K562 (cell line): ENCODE data around the gene LIMS1. TPM values are rescaled to one million over a fixed set of nuclear protein-coding genes. Genes with fewer than 3 reads are reported as not detected.

Experiments used
- CBFA2T2 ChIP-seq: fragments of 450-650 bp; conservative IDR thresholded peaks from 2 replicates; pipeline ENCODE4 v1.6.1; 2017; ENCODE audit warnings: mild to moderate bottlenecking
- CCAR2 ChIP-seq: fragments of 200-400 bp; formaldehyde crosslinking; IDR thresholded peaks from 2 replicates; pipeline ENCODE4 v1.6.1; 2017; ENCODE audit warnings: mild to moderate bottlenecking, low read depth, low read length
- DIDO1 ChIP-seq: fragments of 450-650 bp; IDR thresholded peaks from 2 replicates; pipeline ENCODE4 v1.6.1; 2016; ENCODE audit warnings: low read depth, missing biosample characterization, missing genetic modification characterization
- DMBX1 ChIP-seq: fragments of 250-450 bp; sonication (Bioruptor Pico); IDR thresholded peaks from 2 replicates; pipeline ENCODE4 v1.8.0; 2022; ENCODE audit warnings: inconsistent platforms, mild to moderate bottlenecking, moderate library complexity, borderline replicate concordance
- ETV6 ChIP-seq, 3 experiments: fragments of 150-350 bp in 1 of 3; sonication (generic) in 1 of 3; formaldehyde crosslinking in 1 of 3; IDR thresholded peaks; 2 replicates each; pipeline versions ENCODE4 v1.6.1 to v1.8.0; 2014 to 2022; ENCODE audit warnings: borderline replicate concordance in 2 of 3, low read depth in 2 of 3, antibody characterized with exemption in 1 of 3, low read length in 1 of 3, mild to moderate bottlenecking in 1 of 3, missing genetic modification reagents in 1 of 3
- GABPB1 ChIP-seq: sonication (generic); formaldehyde crosslinking; IDR thresholded peaks from 2 replicates; pipeline ENCODE4 v1.8.0; 2022; ENCODE audit warnings: mild to moderate bottlenecking, missing genetic modification reagents
- GABPB2 ChIP-seq: fragments of 250-450 bp; sonication (Bioruptor Pico); conservative IDR thresholded peaks from 2 replicates; pipeline ENCODE4 v1.5.1; 2021; ENCODE audit warnings: mild to moderate bottlenecking
- JUND ChIP-seq, 2 experiments: IDR thresholded peaks; 2 replicates in 1 of 2; 3 replicates in 1 of 2; pipeline ENCODE4 v1.6.1; 2011; ENCODE audit warnings: borderline replicate concordance in 2 of 2, low read depth in 2 of 2, low read length in 2 of 2, improper control_type of control experiment in 1 of 2, missing biosample characterization in 1 of 2, missing genetic modification characterization in 1 of 2, missing genetic modification reagents in 1 of 2
- KAT8 ChIP-seq: fragments of 450-650 bp; IDR thresholded peaks from 2 replicates; pipeline ENCODE4 v1.6.1; 2016; ENCODE audit warnings: low read depth, mild to moderate bottlenecking
- KDM1A ChIP-seq, 2 experiments: fragments of 450-650 bp; IDR thresholded peaks; 2 replicates each; pipeline ENCODE4 v1.6.1; 2016; ENCODE audit warnings: mild to moderate bottlenecking in 2 of 2
- NCOR1 ChIP-seq: fragments of 450-650 bp; IDR thresholded peaks from 2 replicates; pipeline ENCODE4 v1.6.1; 2016; ENCODE audit warnings: mild to moderate bottlenecking, moderate library complexity
- POLR2AphosphoS2 ChIP-seq: IDR thresholded peaks from 2 replicates; pipeline ENCODE4 v1.6.1; 2012; ENCODE audit warnings: low read length, improper control_type of control experiment
- POLR2AphosphoS5 ChIP-seq: IDR thresholded peaks from 2 replicates; pipeline ENCODE4 v1.6.1; 2011; ENCODE audit warnings: mild to moderate bottlenecking, low read depth, low read length, moderate library complexity; ENCODE audit not compliant: control insufficient read depth, insufficient read depth
- POLR3G ChIP-seq: IDR thresholded peaks from 2 replicates; pipeline ENCODE4 v1.6.1; 2011; ENCODE audit not compliant: insufficient read length, insufficient replicate concordance; ENCODE audit errors: extremely low read depth
- RUNX1 ChIP-seq: sonication (generic); IDR thresholded peaks from 2 replicates; pipeline ENCODE4 v1.6.1; 2016; ENCODE audit warnings: antibody characterized with exemption, low read depth
- SMAD1 ChIP-seq: fragments of 150-350 bp; IDR thresholded peaks from 2 replicates; pipeline ENCODE4 v1.6.1; 2014; ENCODE audit warnings: low read length, low read depth; ENCODE audit not compliant: partially characterized antibody
- SMARCA5 ChIP-seq: fragments of 450-650 bp; IDR thresholded peaks from 2 replicates; pipeline ENCODE4 v1.6.1; 2016
- SMC3 ChIP-seq: conservative IDR thresholded peaks from 2 replicates; pipeline ENCODE4 v1.6.1; 2011; ENCODE audit warnings: low read depth, low read length, improper control_type of control experiment; ENCODE audit not compliant: insufficient read depth
- SP2 ChIP-seq: IDR thresholded peaks from 2 replicates; pipeline ENCODE4 v1.6.1; 2011; ENCODE audit warnings: mild to moderate bottlenecking, low read depth, low read length, moderate library complexity; ENCODE audit not compliant: poor library complexity, severe bottlenecking; ENCODE audit errors: extremely low read depth
- TEAD2 ChIP-seq: fragments of 450-650 bp; IDR thresholded peaks from 2 replicates; pipeline ENCODE4 v1.6.1; 2016; ENCODE audit warnings: missing genetic modification characterization, control low read depth, missing compliant biosample characterization
- TRIM28 ChIP-seq: fragments of 450-650 bp; IDR thresholded peaks from 2 replicates; pipeline ENCODE4 v1.6.1; 2017
- ZNF134 ChIP-seq: fragments of 250-450 bp; sonication (Bioruptor Pico); conservative IDR thresholded peaks from 2 replicates; pipeline ENCODE4 v1.4.0; 2020
- ZNF24 ChIP-seq: fragments of 450-650 bp; IDR thresholded peaks from 2 replicates; pipeline ENCODE4 v1.6.1; 2016
- ZNF785 ChIP-seq: fragments of 250-450 bp; sonication (Bioruptor Pico); IDR thresholded peaks from 2 replicates; pipeline ENCODE4 v1.4.0; 2020; ENCODE audit warnings: mild to moderate bottlenecking
- polyA plus RNA-seq, 8 experiments: library from polyadenylated mRNA; depleted of rRNA in 4 of 8; stranded (reverse) in 5 of 8; unstranded in 3 of 8; fragments of >200 nt; fragmentation: Nextera tagmentation in 2 of 8; fragmentation: Illumina TruSeq in 1 of 8; extraction: Ambion mirVana in 2 of 8; extraction: Trizol in 1 of 8; gene quantifications; 2 replicates each; pipeline versions ENCODE4 v1.2.1 to v1.2.3, GENCODE V29; 2011 to 2014; ENCODE audit warnings: inconsistent platforms in 1 of 8, missing spikeins in 1 of 8
- total RNA-seq, 7 experiments: library from RNA; depleted of rRNA in 6 of 7; stranded (reverse); fragments of >200 nt in 6 of 7; fragmentation: Illumina TruSeq in 2 of 7; extraction: Trizol in 2 of 7; gene quantifications; 2 replicates each; pipeline versions ENCODE4 v1.2.1 to v1.2.3, GENCODE V29; 2011 to 2021; ENCODE audit warnings: low replicate concordance in 1 of 7
- TF ChIP-seq, protein P1 (sequence below): fragments of 450-650 bp; IDR thresholded peaks from 2 replicates; pipeline ENCODE4 v1.6.1; 2017; ENCODE audit warnings: antibody characterized with exemption, mild to moderate bottlenecking
- TF ChIP-seq, protein P2 (sequence below): sonication (generic); IDR thresholded peaks from 2 replicates; pipeline ENCODE4 v1.6.1; 2016

LIMS1 gene
- total and polyA plus RNA-seq, 9 of the 15 experiments (the other 6 are each of a cell fraction or from before 2014, with no cell fraction given) = 52.8 to 134 (median 81.0) TPM

DNA sequence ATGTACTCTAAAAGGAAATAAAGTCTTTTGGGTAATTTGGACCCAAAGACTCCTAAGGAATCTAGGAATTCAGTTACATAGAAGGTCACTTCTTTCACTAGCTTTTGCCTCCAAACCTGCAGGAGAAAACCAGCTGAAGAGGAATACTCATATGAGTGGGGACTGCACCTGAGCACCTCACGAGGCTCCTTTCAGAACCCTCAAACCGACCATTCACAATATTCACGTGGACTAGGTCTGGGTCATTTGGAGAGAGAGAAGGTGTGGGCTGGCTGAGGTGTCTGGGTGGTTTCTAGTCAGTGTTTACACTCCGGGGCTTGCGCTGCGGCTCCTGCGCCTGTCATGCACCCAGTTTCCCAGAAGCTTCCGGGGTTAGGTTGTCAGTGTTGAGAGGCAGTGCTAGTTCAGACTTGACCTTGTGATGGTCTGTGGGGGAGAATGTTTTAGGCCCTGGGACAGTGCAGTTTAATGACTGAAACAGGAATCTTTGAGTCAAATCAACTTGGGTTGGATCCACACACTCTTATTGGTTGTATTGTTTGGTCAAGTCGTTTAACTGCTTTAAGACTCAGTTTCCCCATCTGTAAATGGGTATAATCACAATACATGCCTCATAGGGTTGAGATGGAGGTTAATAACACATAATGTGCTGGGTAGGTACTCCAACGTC lies 78.4 kb downstream of the LIMS1 start (continued):
- TF ChIP-seq, protein P1, sequence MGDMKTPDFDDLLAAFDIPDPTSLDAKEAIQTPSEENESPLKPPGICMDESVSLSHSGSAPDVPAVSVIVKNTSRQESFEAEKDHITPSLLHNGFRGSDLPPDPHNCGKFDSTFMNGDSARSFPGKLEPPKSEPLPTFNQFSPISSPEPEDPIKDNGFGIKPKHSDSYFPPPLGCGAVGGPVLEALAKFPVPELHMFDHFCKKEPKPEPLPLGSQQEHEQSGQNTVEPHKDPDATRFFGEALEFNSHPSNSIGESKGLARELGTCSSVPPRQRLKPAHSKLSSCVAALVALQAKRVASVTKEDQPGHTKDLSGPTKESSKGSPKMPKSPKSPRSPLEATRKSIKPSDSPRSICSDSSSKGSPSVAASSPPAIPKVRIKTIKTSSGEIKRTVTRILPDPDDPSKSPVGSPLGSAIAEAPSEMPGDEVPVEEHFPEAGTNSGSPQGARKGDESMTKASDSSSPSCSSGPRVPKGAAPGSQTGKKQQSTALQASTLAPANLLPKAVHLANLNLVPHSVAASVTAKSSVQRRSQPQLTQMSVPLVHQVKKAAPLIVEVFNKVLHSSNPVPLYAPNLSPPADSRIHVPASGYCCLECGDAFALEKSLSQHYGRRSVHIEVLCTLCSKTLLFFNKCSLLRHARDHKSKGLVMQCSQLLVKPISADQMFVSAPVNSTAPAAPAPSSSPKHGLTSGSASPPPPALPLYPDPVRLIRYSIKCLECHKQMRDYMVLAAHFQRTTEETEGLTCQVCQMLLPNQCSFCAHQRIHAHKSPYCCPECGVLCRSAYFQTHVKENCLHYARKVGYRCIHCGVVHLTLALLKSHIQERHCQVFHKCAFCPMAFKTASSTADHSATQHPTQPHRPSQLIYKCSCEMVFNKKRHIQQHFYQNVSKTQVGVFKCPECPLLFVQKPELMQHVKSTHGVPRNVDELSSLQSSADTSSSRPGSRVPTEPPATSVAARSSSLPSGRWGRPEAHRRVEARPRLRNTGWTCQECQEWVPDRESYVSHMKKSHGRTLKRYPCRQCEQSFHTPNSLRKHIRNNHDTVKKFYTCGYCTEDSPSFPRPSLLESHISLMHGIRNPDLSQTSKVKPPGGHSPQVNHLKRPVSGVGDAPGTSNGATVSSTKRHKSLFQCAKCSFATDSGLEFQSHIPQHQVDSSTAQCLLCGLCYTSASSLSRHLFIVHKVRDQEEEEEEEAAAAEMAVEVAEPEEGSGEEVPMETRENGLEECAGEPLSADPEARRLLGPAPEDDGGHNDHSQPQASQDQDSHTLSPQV = peak; percentile 63
- TF ChIP-seq, protein P2, sequence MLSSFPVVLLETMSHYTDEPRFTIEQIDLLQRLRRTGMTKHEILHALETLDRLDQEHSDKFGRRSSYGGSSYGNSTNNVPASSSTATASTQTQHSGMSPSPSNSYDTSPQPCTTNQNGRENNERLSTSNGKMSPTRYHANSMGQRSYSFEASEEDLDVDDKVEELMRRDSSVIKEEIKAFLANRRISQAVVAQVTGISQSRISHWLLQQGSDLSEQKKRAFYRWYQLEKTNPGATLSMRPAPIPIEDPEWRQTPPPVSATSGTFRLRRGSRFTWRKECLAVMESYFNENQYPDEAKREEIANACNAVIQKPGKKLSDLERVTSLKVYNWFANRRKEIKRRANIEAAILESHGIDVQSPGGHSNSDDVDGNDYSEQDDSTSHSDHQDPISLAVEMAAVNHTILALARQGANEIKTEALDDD = peak; percentile 82
- TF ChIP-seq ZNF134 = no peak
- peak; percentile 79; the same call in 1 of the 2 replicates for TF ChIP-seq SMARCA5
- no peak for TF ChIP-seq POLR2AphosphoS2
- no peak for TF ChIP-seq DIDO1 (tag)
- TF ChIP-seq JUND (IDR thresholded peaks at IDR 0.05; ENCODE audit: borderline replicate concordance, low read depth, low read length) = no peak
- 0 out of 3 replicates have a peak, but pooled peaks have one; percentile 11 for TF ChIP-seq JUND (tag; IDR thresholded peaks at IDR 0.05; ENCODE audit: borderline replicate concordance, low read depth, low read length)
- no peak for TF ChIP-seq TRIM28
- no peak for TF ChIP-seq POLR3G
- no peak for TF ChIP-seq SMC3
- TF ChIP-seq ETV6 (IDR thresholded peaks at IDR 0.05; ENCODE audit: borderline replicate concordance in 1 of 2, low read depth in 2 of 2, low read length in 1 of 2) = no peak
- TF ChIP-seq ETV6 (CRISPR knock-in tag; IDR thresholded peaks at IDR 0.05; ENCODE audit: borderline replicate concordance) = no peak
- no peak for TF ChIP-seq ZNF24
- peak; percentile 44; the same call in 1 of the 2 replicates for TF ChIP-seq TEAD2 (tag)
- no peak for TF ChIP-seq GABPB2
- no peak for TF ChIP-seq KAT8
- no peak for TF ChIP-seq RUNX1
- TF ChIP-seq SP2 = no peak
- no peak for TF ChIP-seq SMAD1
- no peak for TF ChIP-seq GABPB1 (CRISPR knock-in tag)
- TF ChIP-seq POLR2AphosphoS5 = no peak
- TF ChIP-seq CBFA2T2 = no peak
- TF ChIP-seq ZNF785 (CRISPR knock-in tag) = no peak
- no peak for TF ChIP-seq NCOR1
- peak; percentile 74 to 89 for TF ChIP-seq KDM1A (IDR thresholded peaks at IDR 0.05)
- TF ChIP-seq CCAR2 = no peak
- TF ChIP-seq DMBX1 (CRISPR knock-in tag) = no peak
